Subcutaneous adipose tissue (tissue), 4 donors: ENCODE measurements around the gene HTRA2. TPM values are rescaled to one million over a fixed set of nuclear protein-coding genes. Genes with fewer than 3 reads are reported as not detected.

Source experiments
- total RNA-seq, 4 donors: library from RNA; depleted of rRNA; stranded (reverse); fragments of >200 nt; gene quantifications; one replicate each; pipeline ENCODE4 v1.1.0, GENCODE V29; 2016
- TF ChIP-seq, protein P1 (sequence below): fragments of 450-650 bp; IDR thresholded peaks from one replicate; pipeline ENCODE4 v1.5.1; 2016; ENCODE audit warnings: low read depth, mild to moderate bottlenecking, control low read depth, antibody characterized with exemption, moderate library complexity

The HTRA2 gene
- total RNA-seq, 4 donors from 2014 or later = 15.2 to 43.8 (median 42.9) TPM

DNA sequence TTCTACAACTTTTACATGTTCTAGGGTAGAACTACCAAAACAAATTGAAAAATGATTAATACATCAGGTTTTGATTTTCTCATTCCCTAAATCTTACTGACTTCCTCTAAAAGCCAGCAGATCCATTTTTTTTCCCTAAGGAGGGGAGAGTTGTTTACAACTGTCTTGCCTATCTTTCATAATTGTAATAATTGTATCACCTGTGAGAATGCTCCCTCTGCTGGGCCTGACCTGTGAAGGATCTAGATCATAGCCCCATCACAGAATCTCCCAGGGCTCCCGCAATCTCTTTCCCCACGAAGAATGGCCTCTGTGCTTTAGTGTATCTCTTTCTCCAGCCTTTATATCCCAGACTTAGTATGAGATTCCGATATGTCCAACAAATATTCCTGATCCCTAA lies 14.9 kb downstream of the HTRA2 start:
- TF ChIP-seq, protein P1, sequence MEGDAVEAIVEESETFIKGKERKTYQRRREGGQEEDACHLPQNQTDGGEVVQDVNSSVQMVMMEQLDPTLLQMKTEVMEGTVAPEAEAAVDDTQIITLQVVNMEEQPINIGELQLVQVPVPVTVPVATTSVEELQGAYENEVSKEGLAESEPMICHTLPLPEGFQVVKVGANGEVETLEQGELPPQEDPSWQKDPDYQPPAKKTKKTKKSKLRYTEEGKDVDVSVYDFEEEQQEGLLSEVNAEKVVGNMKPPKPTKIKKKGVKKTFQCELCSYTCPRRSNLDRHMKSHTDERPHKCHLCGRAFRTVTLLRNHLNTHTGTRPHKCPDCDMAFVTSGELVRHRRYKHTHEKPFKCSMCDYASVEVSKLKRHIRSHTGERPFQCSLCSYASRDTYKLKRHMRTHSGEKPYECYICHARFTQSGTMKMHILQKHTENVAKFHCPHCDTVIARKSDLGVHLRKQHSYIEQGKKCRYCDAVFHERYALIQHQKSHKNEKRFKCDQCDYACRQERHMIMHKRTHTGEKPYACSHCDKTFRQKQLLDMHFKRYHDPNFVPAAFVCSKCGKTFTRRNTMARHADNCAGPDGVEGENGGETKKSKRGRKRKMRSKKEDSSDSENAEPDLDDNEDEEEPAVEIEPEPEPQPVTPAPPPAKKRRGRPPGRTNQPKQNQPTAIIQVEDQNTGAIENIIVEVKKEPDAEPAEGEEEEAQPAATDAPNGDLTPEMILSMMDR = no peak

DNA sequence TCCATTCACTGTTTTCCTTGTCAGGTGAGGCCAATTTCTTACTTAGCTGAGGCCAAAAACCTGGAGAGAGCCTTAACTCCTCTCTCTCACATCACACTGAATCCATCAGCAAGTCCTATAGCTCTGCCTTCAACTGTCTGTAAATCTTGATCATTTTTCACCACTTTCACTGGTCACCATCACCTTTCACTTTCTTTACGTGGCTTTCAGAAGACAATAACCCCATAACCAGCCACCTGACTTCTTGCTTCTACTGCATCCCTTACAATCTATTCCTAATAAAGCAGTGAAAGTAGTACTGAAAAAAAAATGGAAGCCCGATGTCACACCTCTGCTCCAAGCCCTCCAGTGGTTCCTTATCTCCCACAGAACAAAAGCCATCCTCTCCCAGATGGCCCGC lies 16.3 kb downstream of the HTRA2 start:
- TF ChIP-seq, protein P1 = no peak

GRCh38 chr2:74548285-74548899 lies 18.7 kb downstream of the HTRA2 start:
- TF ChIP-seq, protein P1 = no peak

DNA sequence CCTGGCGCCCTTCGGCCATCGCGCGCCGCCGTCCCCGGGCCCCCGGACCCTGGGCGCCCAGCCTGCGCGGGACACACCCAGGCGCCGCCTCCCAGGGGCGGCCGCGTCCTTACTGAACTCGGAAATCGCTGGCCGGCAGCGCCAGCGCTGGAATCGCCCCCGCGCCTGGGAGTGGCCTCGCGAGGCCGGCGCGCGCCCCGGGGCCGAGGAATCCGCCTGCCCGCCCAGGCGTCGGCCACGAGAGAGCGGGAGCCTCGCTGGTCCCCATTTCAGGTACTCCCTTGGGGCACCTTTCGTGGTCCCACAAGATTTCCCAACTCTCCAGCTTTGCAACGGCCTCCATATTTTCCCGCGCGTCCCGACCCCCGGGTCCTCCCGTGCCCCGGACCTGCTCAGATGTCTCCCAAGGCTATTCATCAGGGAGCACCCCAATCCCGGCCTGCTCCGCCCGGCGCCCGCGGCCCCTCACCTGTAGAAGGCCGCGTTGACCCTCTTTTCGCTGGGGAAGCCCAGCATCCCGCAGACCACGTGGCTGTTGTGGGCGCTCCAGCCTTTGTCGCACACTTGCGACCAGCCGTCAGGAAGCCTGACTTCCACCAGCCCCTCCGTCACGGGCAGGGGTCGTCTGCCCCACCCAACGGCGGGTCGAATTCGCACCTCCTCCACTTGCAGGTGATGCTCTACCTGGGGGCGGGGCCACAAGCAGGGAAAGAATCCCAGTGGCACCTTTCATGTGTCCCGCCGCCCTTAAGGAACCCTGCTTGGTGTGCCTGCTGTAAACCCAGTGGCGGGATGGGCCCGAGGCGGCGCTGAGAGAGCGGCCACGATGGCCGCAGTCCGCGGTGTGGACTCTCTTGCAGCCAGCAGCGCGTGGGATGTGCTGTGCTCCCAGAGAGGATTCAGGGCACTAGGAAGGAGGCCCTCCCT lies 19.4 kb downstream of the HTRA2 start:
- TF ChIP-seq, protein P1 = no peak

DNA sequence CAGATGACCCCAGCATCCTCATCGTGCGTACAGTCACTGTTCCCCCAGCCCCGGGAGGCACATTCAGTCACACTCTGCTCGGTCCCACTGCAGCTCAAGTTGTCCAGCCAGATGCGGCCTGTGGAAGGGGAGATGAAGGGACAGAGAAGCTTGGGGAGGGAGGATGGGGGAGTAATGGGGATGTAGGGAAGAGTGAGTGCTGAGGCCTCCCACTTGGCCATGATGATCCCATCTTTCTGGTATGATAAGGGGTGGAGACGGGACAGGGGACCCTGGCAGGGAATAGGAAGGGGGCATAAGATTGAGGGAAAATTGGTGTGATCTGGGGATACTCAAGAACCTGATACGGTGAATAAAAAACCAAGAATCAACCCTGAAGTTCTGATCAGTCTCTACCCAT lies 20.5 kb downstream of the HTRA2 start:
- TF ChIP-seq, protein P1 = no peak

DNA sequence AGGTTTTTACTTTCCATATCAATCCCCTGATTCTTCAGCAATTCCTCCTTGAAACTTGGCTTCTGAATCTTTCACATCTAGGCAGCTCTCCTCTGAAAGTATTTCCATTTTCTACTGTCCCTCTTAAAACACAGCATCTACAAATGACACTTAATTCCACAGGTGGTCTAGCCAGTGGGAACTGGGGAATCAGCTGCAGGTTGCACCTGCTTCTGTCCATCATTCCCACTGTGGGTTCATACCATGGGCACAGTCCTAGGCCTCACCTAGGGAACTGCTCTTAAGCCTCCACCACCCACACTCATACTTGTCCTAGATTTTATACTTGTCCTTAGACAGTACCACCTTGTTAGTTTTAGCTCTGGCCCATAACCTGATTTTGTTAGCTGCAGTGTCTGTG lies 21.8 kb downstream of the HTRA2 start:
- TF ChIP-seq, protein P1 = no peak
